RCC 7860 (cell line): ENCODE measurements around the gene SPTY2D1.
"Not testable (repeated sequence)": the region's sequence is repeated elsewhere in the genome, so short reads cannot be mapped to it uniquely, and the experiment has no call there.

ENCODE experiments used
- DNase-seq: peaks from one replicate; pipeline ENCODE4 v3.0.0-alpha.2; 2015; ENCODE audit warnings: low spot score
- FAIRE-seq: peaks from 2 replicates; lab custom pipeline; 2012; peaks lifted over from hg19 to GRCh38; lab: Jason Lieb, UNC

Gene SPTY2D1

DNA sequence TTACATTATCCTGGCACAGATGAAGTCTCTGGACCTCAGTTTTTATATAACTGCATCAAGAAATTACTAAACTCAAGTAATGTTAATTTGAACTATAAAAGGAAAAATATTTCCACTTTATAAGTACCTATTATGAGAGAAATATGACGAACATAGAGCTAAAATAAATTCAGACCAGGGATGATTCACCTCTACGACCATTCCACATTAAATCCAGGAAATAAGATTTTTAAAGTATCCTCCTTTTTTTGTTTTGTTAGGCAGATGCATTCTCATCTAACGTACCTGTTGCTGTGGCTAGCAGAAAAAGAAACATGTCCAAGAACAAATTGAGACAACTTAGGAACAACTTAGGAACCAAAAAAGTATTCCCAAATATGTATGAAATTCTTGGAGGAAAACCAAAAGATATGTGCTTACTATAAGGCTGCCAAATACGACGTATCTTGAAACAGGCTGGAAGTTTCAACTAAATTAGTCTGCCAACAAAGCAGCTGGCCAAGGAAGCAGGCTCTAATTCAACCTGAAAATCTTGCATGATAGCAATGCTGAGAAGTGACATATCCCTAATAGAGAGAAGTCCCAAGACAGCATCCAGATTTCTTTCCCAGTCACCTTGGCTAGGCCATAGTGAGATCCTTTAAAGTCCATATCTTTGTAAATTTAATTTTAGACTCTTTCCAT is 15.7 kb downstream of the SPTY2D1 start:
- no peak for DNase-seq
- no peak for FAIRE-seq

DNA sequence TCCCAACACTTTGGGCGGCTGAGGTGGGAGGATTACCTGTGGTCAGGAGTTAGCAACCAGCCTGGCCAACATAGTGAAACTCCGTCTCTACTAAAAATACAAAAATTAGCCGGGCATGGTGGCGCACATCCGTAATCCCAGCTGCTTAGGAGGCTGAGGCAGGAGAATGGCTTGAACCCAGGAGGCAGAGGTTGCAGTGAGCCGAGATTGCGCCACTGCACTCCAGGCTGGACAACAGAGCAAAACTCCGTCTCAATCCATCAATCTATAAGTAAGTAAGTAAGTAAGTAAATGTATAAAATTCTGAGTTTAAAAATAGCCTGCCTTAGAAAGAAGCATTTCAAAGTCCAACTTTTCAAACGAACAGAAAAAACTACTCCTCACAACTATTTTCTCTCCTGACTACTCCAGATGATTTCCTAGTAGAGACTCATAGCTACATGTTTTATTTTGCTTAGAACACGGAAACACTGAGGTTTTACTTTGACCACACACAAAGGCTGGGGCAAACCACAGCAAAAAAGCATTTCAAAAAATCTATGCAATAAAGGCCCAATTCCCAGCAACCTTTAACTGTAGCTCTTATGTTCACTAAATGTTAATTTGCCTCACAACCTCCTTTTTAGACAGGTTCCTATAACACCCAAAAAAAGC is 16.3 kb downstream of the SPTY2D1 start:
- FAIRE-seq (no peak), DNase-seq (no peak)

DNA sequence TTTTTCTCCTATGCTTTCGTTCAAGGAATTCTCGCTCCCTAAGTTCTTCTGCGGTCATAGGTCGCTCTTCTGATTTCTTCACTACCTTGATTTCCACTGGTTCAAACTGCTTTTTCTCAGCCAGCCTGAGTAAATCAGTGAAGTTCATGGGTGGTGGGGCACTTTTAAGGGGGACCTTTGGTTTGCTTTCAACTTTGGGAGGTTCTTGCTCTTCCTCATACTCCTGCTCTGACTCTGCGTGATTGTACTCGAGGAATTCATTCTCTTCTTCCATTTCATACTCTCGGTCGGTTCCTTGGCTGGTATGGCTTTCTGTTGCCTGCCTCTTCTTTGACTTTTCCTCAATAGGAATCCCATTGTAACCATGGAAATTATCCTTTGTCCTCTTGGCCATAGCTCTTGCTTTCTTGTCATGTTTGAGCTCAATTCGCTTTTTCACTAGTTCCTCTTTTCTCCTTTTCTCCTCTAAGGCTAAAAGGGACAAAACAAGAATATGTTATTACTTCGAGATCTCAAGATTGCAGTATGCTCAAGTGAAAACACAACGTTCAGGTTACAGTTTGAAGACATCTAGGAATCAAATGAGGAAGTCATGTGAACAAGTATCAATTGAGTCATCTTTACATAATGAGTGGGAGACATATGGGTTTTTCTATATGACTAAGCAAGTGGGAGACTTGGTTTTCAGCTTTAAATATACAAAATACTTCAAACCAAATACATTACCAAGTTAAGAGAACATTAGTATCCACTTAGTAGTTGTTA is 18.3 kb downstream of the SPTY2D1 start:
- FAIRE-seq (no peak), DNase-seq (no peak)

DNA sequence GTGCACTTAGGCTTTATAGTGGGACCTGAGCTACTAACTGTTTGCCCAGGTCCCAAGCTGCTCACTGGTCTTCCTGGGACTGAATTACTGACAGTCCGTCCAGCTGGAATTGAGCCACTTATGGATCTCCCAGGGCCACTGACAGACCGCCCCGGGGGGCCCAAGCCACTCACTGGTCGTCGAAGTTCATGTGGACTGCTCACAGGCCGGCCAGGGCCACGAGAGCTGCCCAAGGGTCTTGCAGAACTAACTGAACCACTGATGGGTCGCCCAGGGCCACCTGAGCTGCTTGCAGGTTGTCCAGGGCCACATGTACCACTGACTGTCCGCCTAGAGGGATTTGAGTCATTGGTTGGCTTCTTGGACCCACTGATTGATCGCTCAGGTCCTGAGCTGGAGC is 19.5 kb downstream of the SPTY2D1 start:
- DNase-seq (no peak), FAIRE-seq (no peak)

DNA sequence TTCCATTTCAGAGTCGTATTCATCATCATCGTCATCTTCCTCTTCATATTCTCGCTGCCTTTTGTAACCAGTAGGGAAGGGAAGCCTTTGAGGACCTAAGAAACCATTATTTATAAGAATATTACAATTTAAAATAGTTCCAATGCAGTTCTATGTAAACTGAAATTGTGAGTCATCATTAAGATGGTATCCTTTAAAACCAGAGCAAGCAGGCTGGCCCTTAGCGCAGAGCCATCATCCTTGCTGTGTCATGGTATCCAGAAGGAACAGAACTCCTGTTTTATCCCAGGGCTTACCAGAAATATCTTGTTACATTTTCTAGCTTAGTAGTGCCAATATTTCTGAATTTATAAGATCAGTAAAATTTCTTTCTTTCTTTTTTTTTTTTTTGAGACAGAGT is 21.7 kb downstream of the SPTY2D1 start:
- no peak for DNase-seq
- no peak for FAIRE-seq

DNA sequence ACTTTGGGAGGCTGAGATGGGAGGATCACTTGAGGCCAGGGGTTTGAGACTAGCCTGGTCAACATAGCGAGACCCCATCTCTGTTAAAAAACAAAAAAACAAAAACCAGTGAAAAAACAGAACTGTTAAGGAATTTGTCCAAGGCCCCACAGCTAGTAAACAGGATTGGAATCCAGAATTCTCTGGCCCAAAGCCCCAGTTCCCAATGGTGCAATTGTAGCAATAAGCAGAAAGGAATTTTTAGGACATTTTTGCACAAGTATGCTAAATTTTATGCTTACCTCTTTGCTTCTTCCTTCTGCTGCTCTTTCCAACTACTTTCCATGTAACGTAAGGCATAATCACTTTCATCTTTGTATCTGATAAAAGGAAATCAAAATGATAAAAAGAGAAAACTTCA is 22.9 kb downstream of the SPTY2D1 start:
- DNase-seq: no peak
- FAIRE-seq: no peak

DNA sequence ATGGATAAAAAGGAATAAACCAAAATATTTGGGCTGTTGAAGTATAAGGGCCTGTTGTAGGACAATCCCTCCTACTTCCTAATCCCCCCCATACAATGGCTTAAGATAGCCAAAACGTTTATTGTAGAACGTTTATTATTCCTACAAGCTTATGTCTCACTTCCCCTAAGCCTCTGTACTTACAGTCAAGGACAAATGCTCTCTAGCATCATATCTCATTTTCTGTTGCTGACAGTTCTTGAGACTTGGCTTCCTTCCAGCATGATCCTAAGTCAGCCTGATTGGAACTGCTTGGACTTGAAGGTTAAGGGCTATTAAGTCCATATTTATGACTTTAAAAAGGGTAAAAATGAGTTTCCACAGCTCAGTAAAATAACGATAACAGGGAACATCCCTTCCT is 25.8 kb downstream of the SPTY2D1 start:
- FAIRE-seq: no peak
- DNase-seq: no peak

DNA sequence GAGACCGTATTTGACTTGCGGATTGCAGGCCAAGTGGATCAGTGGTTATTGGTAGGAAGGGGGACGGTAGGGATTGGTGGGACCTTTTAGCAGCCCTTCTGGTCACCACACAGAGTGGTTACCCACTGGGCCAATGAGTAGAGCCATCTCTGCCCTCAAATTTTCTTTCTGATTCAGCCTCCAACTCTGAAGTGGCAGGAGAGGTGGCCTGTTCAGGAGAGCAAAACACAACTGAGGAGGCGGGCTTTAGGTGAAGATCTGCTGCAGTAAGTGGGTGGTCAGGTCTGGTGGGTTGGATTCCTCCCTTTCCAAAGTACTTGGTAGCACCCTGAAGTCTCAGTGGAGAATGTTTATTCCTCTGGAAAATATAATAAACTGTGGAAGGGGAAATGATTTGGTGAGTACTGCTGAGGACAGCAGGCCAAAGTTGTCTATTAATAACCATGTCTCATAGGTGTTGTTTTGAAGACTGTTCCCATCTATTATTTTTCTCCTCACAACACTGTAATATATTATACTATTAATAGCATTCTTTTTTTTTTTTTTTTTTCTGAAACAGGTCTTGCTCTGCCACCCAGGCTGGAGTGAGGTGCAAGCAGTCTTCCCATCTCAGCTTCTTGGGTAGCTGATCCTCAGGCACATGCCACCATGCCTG is 33.1 kb downstream of the SPTY2D1 start:
- DNase-seq: no peak

DNA sequence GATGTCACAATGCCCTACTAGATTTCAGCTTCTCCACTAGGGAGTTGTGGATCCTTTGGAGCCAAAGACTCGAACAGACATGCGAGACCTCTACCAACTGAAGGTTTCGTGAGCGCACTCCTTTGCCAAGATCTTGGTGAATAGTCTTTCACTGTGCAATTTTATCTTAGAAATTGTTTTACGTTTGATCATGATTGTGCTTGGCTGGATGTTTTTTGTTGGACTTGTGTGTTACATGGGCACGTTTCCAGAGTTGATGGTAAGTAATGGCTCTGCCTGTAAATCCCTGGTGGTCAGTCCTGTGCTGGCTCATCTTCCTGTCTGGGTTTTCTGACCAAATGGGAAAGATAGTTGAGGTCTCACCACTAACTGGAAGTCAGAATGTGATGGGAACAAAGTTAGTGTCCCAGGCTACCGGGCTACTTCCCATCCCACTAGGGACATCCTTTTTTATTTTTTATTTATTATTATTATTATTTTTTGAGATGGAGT is 34.4 kb downstream of the SPTY2D1 start, which contains the start of gene MISFA:
Gene MISFA (plus strand): TSS at position 51 of the 492 bp plus-strand sequence. CDS start 140 bp downstream, at position 191.
- no peak for FAIRE-seq
- no peak for DNase-seq

More for the DNA sequence above, 33.1 kb downstream of the SPTY2D1 start:
- FAIRE-seq: no peak

DNA sequence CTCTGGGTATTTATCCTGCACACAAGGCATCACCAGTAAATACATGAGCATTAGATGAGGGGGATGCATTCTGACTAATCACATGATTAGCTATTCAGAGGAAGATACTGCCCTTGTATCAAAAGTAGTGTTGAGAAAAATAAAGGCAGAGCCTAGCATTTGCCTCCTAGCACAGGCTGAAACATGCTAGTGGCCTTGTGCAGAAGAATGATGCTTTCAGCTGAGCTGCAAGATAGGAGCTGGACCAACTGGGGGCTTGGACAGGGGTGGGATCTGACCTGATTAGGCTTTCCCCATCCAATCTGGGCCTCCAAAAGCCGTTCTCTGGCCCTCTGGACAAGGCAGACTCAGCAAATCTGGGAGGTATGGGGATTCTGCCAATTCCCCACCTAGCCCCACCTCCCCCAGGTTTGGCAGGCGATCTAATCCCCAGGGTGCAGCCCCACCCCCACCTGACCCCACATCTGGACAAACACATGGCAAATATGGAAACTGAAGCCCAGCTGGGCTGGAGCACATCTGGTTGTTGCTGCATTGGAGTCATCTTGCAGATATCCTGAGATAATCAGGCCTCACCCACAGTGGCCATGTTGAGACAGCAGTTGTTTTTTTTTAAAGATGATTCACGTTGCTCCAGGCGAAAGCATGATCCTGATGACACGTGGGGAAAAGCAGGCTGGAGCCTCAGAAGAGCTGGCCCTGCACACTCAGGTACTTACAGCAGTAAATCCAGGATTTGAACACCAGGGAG is 39.0 kb downstream of the SPTY2D1 start:
- FAIRE-seq: no peak
- DNase-seq: no peak

DNA sequence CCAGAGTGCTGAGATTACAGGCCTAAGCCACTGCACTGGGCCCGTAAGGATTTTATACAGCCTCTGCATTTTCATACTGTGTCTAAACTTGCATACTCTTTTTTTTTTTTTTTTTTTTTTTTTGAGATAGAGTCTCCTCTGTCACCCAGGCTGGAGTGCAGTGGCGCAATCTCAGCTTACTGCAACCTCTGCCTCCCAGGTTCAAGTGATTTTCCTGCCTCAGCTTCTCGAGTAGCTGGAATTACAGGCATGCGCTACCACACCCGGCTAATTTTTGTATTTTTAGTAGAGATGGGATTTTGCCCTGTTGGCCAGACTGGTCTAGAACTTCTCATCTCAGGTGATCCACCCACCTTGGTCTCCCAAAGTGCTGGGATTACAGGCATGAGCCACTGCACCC is 40.1 kb downstream of the SPTY2D1 start:
- not testable (repeated sequence) for FAIRE-seq, DNase-seq

DNA sequence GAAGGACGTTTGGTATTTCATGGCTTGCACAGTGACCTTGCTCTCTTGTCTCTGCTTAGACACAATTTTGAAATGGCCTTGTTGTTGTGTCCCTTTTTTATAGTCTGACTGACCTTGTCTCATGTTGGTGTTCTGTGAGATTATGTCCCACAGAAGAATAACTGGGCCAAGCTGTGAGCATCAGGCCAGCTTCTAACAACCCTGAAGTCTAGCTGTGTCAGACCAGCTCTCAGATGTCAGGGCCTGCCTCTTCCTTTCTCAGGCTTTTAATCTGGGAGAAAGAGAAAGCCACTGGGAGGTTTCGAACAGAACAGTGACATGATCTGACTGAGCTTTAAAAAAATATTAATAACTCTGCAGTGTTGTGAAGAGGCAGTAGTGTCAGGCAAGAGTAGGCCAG is 43.6 kb downstream of the SPTY2D1 start:
- DNase-seq (no peak), FAIRE-seq (no peak)

DNA sequence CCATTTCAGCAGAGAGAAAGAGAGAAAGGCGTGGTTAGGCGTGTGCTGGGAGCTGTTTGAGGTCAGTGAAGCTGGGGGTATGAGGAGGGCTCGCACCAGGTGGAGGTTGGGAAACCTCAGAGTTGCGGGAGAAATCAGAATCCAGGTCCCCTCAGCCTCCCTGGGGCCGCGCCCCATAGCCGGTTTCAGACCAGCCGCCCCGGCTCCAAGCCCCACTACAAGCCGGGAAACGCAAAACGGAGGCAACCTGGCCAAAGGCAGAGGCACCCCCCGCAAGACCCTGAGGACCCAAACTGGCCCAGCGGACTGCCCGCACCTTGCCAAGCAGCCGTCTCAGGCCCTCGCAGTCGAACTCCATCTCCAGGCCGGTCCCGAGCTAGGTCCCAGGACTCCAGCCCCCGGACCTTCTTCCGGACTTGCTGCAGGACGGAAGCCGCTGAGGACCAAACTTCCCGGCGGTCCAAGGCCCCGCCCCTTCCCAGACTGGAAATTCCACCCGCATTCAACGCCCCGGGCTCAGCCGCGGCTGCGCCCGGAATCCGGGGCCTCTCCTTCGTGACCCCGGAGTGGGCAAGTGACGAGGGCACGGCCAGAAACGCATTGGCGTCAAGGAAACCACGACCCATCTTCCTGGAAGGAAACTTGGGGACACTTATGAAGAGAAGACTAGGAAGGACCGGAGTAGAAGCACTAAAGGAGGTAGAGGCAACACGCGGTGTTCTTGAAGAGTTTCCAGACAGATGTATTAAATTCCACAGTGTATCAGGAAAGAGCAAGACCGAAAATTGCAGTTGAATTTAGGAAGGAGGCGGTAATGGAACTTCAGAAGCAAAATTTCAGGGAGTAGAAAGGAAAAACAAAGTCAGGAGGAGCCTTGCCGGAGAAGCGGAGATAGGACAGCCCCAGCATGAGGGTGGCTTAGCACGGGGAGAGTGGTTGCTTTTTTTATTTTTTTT is 45.6 kb downstream of the SPTY2D1 start, which contains the start of gene UEVLD:
Gene UEVLD (minus strand): TSS at position 438 of the 956 bp plus-strand sequence. CDS start 80 bp downstream, at position 358.
- FAIRE-seq (no peak), DNase-seq (peak; percentile 61)

DNA sequence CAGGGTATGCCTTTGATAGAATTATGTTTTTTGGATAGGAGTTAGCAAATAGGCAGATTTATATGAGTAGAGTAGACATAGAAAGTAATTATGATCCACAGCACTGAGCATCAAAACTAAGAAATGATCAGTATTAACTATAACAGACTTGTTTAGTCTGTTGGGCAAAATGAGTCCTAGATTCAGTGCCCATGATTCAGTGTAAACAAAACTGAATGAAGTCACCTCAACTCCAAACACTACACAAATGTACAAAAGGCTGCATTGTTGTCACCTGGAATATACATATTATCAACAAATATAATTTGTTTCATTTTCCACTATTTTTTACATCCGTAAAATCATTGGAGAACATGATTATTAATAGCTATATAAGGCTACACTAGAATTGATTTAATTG is 52.3 kb downstream of the SPTY2D1 start:
- no peak for DNase-seq
- no peak for FAIRE-seq

DNA sequence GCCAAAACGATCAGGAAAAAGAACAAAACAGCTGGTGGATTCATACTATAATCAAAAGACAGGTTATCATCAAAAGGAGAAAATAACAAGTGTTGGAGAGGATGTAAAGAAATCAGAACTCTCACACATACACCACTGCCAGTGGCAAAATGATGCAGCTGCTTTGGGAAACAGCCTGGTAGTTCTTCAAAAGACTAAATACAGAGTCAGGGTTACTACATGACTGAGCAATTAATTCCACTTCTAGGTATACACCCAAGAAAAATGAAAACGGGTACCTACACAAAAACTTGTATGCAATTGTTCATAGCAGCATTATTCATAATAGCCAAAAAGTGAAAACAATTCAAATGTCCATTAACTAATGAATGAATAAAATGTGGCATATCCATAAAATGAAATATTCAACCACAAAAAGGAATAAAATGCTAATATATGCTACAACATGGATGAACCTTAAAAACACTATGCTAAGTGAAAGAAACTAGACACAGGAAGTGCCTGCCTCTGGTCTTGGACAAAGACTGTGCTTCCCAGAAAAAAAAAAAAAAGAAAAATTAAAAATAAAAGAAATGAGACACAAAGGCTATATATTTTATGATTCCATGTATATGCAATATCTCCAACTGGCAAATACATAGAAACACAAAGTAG is 53.9 kb downstream of the SPTY2D1 start:
- DNase-seq (no peak), FAIRE-seq (no peak)

DNA sequence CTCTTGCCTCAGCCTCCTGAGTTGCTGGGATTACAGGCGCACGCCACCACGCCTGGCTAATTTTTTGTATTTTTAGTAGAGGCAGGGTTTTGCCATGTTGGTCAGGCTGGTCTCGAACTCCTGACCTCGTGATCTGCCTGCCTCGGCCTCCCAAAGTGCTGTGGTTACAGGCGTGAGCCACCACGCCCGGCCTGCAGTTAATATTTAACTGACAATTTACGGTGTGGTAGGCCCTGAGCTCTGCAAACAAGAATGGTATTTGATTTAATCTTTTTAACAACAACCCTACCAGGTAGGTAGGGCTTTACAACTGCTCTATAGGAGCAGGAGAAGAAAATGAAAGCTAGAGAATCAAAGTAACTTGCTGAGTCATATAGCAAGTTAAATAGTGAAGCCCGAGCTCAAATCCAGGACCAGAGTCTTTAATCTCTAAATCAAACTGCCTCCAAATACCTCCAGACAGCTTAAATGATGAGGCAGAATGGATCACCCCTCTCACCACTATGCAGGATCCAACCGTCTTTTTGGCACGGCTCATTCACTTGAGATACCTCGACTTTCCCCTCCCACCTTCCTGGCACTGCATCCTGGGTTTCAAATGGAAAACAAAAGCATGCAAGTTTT is 55.1 kb downstream of the SPTY2D1 start:
- FAIRE-seq (peak; percentile 66), DNase-seq (peak; percentile 76)

DNA sequence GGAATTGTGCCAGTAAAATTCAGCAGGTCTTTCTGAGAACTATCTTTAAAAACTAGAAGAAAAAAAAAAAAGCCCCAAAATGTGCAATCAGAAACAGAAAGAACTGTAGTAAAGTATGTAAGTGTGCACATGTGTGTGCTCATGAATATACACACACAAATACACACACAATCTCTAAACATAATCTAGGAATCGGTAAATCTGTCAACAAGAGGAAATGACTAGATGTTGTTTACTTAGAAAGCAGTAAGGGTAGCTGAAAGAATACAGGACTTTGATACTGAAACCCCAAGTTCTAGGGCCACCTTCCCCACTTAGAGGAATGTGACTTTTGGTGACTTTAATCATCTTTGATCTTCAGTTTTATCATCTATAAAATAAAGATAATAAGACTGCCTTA is 58.8 kb downstream of the SPTY2D1 start:
- DNase-seq (no peak), FAIRE-seq (no peak)

DNA sequence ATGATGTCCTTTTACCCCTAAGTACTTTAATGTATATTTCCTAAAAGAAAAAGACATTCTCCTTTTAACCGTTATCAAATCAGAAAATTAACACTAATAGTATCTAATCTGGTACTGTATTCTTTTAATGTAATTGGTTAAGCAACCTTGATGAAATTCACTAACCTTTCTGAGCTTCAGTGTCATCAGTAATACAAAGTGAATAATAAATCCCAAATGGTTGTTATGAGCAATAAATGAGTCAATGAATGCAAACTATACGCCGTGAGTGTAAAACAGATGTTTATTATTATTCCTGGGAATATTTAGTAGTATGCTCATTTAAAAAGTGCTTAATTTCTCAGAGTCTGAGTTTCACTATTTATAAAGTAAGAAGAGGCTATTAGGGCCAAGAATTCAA is 67.1 kb downstream of the SPTY2D1 start:
- FAIRE-seq (no peak), DNase-seq (no peak)
